ENCODE data around the gene ALDH16A1. TPM values are rescaled to one million over a fixed set of nuclear protein-coding genes. Genes with fewer than 3 reads are reported as not detected.

Gene ALDH16A1
- total and polyA plus RNA-seq, 10 of the 15 experiments (the other 5 are each of a cell fraction or from before 2014, with no cell fraction given): 1.7 to 49.3 (median 18.1) TPM

DNA sequence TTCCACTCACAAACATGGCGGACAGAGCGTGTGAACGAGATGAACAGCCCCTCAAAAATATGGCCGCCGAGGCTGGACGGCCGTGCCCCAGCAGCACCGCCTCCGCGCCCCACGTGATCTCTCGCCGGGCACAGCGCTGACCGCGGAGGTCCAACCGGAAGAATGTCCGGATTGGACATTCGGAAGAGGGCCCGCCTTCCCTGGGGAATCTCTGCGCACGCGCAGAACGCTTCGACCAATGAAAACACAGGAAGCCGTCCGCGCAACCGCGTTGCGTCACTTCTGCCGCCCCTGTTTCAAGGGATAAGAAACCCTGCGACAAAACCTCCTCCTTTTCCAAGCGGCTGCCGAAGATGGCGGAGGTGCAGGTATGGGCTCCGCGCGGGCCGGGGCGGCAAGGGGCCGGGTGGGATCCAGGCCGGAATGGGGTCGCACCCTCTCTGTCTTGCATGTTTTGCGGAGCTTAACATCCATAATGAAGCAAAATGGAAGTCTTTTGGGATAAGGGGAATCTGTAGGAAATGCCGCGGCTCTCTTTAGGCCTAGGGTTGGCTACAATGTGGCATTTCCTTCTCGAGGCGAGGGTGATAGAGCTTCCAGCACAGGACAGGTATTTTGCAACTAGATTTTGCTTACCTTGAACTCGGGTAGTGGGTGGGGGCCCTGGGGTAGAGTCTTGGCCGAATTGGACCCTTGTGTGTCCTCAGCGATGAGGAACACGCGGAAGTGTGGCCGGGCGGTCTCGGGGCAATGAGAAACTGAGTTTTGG, 34.4 kb downstream of the ALDH16A1 start, which contains the start of gene RPL13A (continued):
- TF ChIP-seq, protein P1, sequence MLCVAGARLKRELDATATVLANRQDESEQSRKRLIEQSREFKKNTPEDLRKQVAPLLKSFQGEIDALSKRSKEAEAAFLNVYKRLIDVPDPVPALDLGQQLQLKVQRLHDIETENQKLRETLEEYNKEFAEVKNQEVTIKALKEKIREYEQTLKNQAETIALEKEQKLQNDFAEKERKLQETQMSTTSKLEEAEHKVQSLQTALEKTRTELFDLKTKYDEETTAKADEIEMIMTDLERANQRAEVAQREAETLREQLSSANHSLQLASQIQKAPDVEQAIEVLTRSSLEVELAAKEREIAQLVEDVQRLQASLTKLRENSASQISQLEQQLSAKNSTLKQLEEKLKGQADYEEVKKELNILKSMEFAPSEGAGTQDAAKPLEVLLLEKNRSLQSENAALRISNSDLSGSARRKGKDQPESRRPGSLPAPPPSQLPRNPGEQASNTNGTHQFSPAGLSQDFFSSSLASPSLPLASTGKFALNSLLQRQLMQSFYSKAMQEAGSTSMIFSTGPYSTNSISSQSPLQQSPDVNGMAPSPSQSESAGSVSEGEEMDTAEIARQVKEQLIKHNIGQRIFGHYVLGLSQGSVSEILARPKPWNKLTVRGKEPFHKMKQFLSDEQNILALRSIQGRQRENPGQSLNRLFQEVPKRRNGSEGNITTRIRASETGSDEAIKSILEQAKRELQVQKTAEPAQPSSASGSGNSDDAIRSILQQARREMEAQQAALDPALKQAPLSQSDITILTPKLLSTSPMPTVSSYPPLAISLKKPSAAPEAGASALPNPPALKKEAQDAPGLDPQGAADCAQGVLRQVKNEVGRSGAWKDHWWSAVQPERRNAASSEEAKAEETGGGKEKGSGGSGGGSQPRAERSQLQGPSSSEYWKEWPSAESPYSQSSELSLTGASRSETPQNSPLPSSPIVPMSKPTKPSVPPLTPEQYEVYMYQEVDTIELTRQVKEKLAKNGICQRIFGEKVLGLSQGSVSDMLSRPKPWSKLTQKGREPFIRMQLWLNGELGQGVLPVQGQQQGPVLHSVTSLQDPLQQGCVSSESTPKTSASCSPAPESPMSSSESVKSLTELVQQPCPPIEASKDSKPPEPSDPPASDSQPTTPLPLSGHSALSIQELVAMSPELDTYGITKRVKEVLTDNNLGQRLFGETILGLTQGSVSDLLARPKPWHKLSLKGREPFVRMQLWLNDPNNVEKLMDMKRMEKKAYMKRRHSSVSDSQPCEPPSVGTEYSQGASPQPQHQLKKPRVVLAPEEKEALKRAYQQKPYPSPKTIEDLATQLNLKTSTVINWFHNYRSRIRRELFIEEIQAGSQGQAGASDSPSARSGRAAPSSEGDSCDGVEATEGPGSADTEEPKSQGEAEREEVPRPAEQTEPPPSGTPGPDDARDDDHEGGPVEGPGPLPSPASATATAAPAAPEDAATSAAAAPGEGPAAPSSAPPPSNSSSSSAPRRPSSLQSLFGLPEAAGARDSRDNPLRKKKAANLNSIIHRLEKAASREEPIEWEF (IDR thresholded peaks at IDR 0.05; ENCODE audit: insufficient replicate concordance, low read depth, low read length): no peak
- peak; percentile 98 for TF ChIP-seq SMAD5 (IDR thresholded peaks at IDR 0.05; ENCODE audit: low read depth)
- TF ChIP-seq SKIL (IDR thresholded peaks at IDR 0.05; ENCODE audit: low read depth, poor library complexity, severe bottlenecking): no peak
- TF ChIP-seq, protein P2, sequence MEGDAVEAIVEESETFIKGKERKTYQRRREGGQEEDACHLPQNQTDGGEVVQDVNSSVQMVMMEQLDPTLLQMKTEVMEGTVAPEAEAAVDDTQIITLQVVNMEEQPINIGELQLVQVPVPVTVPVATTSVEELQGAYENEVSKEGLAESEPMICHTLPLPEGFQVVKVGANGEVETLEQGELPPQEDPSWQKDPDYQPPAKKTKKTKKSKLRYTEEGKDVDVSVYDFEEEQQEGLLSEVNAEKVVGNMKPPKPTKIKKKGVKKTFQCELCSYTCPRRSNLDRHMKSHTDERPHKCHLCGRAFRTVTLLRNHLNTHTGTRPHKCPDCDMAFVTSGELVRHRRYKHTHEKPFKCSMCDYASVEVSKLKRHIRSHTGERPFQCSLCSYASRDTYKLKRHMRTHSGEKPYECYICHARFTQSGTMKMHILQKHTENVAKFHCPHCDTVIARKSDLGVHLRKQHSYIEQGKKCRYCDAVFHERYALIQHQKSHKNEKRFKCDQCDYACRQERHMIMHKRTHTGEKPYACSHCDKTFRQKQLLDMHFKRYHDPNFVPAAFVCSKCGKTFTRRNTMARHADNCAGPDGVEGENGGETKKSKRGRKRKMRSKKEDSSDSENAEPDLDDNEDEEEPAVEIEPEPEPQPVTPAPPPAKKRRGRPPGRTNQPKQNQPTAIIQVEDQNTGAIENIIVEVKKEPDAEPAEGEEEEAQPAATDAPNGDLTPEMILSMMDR (IDR thresholded peaks at IDR 0.05 in 2 of 3, conservative IDR thresholded peaks at IDR 0.05 in 1 of 3; ENCODE audit: control insufficient read depth in 2 of 3, extremely low read depth in 1 of 3, insufficient read depth in 1 of 3, low read depth in 3 of 3, low read length in 3 of 3): no peak
- no peak; the same call in 1 of the 2 replicates for TF ChIP-seq NFYA (IDR thresholded peaks at IDR 0.05; ENCODE audit: borderline replicate concordance, low read depth, low read length)
- no peak for TF ChIP-seq ZNF622 (IDR thresholded peaks at IDR 0.05)
- TF ChIP-seq EZH2 (IDR thresholded peaks at IDR 0.05; ENCODE audit: borderline replicate concordance, control insufficient read depth, low read depth, low read length): no peak
- TF ChIP-seq SMC3 (IDR thresholded peaks at IDR 0.05; ENCODE audit: borderline replicate concordance, low read length): no peak
- TF ChIP-seq ETV6 (conservative IDR thresholded peaks at IDR 0.05 in 1 of 2, IDR thresholded peaks at IDR 0.05 in 1 of 2; ENCODE audit: borderline replicate concordance in 1 of 2, low read depth in 1 of 2): no peak
- no peak for TF ChIP-seq CBX3 (IDR thresholded peaks at IDR 0.05; ENCODE audit: borderline replicate concordance, low read depth)
- TF ChIP-seq TCF12 (IDR thresholded peaks at IDR 0.05; ENCODE audit: low read depth, low read length): peak; percentile 83; the same call in 1 of the 2 replicates
- TF ChIP-seq ZBTB40 (IDR thresholded peaks at IDR 0.05; ENCODE audit: borderline replicate concordance): peak; percentile 84; the same call in 1 of the 2 replicates
- TF ChIP-seq ATF3 (IDR thresholded peaks at IDR 0.05; ENCODE audit: borderline replicate concordance, extremely low read depth, low read depth, low read length): peak; percentile 84; the same call in 1 of the 2 replicates

Data from GM12878 (cell line).